IPS-NIHi7 (cell line): Measurements from ENCODE around the gene MDGA2.
"Not testable (repeated sequence)": the region's sequence is repeated elsewhere in the genome, so short reads cannot be mapped to it uniquely, and the experiment has no call there.

Experiments
- DNase-seq: peaks from one replicate; pipeline ENCODE4 v3.0.0; 2012; ENCODE audit warnings: mixed read lengths; ENCODE audit errors: extremely low spot score

MDGA2 gene

DNA sequence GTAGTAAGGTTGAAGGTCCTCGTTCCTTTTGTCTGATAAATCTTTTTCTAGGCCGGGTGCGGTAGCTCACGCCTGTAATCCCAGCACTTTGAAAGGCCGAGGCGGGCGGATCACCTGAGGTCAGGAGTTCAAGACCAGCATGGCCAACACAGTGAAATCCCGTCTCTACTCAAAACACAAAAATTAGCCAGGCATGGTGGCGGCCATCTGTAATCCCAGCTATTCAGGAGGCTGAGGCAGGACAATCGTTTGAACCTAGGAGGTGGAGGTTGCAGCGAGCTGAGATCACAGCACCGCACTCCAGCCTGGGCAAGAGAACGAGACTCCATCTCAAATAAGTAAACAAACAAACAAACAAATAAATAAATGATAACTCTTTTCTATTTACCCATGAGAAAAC lies 51.3 kb downstream of the MDGA2 start:
- not testable (repeated sequence) for DNase-seq

DNA sequence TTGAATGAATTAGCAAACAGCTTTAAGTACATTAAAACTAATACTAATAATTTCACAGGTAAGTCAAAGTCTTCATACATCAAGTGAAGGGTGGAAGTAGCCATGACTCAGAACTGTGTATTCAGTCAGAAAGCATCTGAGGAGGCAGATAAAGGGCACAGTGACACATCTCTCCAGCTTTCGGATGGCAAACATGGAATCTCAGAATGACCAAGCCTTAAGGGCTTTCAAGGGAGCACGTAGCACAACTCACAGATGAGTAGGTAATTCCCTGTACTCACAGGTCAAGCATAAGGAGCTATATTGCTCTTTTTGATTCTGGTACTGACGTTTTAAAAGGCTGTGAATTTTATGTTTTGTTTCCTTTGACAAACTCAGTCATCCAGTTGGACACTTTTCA lies 56.0 kb downstream of the MDGA2 start:
- no peak for DNase-seq

DNA sequence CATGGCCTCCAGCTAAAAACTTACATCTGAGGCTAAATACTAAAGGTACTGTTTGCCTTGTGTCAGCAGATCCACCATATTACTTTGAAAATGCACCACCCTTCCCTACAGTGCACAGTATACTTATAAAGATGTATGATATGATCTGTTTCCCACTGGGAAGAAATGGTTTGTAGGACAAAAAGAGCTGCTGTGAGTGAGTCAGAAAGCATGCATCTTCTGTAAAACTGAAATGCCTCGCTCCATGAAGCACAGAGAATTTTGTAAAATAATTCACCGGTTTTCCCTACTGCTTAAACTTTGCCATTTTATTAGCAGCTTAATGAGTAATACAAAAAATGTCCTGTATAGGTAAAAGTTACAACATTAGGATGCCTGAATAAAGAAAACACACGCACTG lies 68.8 kb downstream of the MDGA2 start:
- DNase-seq, result no peak

DNA sequence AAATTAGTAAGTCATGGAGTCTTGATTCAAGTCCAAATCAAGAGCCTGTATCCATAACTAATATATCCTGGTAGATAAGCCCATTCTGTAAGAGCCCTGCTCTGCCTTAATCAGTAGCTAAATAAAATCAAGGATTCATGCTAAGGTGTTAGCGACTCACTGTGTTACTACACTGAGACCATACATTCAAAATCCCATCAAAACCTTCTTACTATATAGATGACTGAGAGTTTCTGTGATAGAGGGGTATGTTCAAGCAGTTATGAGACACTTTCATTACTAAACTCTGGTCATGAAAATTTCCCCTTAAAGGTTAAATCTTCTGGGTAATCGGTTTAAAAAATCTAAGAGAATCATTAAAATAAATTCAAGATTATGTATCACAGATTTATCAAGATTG lies 78.5 kb downstream of the MDGA2 start:
- no peak for DNase-seq

DNA sequence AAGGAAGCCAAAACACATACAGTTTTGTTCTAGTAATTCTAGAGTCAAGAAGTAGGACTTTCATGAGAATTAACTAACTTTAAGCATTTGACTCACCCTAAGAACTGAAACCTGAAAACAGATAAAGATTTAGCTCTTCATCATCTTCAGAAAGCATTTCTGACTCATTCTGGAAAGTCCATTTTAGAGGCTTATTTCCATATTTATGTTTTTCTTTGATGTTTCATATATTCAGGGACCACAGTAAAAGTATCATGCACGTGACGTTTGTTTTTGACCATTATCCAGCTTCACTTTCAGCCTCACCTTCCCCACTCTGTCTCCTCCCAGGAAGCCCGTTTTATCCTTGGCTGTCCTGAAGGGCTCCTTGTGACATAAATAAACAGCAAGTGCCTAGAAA lies 79.2 kb downstream of the MDGA2 start:
- DNase-seq, result no peak

DNA sequence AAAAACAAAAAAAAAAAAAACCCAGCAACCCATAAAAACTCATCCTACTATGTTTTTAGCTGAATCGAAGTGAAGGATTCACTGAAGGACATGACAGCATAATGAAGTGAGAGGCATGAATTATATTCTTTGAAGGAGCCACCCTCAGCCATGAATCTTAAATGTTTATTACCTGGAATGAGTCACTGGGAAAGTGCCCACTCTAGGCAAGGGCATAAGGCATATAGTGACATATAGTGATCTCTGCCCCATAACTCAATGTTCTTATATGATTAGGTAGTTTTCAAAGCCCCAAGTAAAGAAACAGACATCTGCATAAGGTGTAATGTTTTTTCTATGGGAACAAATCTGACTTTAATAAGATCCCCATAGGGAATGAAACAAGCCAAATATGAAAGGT lies 79.9 kb downstream of the MDGA2 start:
- no peak for DNase-seq

DNA sequence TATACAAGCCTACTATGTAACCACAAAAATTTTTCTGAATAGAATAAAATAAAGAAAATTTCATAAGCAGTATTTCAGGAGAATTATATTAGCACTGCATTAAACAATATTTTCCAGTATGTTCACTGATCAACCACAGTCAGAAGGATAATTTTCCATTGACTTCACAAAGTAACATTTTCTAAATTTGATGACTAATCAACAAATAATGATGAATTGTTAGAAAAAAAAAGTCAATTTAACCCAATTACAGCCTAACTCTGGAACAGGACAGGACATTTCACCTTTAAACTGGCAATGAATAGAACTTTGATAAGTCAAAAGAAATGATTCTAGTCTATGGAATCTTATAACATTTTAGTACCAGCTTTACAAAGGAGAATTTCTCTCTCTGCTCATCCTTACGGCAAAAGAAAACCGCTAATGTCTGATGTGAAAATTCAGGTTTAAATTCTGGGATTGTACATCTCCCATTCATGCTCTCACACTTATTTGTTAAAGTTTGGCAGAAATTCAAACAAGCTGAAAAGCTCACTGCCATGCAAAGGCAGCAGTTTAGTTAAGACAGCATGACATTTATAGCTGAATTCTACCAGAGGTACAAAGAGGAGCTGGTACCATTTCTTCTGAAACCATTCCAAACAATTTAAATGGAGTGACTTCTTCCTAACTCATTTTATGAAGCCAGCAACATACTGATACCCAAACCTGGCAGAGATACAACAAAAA lies 84.5 kb downstream of the MDGA2 start:
- DNase-seq, result no peak

DNA sequence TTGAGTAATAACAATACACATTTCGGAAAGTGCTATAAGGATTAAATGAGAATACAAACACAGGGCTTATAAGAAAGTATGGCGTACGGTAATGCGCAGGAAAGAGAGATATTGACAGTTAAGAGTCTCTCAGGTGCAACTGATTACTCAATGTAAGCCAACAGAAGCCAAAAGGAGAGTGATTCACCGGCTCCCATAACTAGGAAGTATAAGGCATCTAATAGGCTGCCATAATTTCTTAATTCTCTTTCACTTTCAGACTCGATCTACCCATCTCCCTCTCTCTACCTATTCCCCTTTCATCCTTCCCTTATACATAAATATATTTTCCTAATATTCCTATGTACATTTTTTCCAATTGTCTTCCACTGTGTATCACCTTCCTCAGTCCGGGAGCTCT lies 90.0 kb downstream of the MDGA2 start:
- DNase-seq, result no peak

DNA sequence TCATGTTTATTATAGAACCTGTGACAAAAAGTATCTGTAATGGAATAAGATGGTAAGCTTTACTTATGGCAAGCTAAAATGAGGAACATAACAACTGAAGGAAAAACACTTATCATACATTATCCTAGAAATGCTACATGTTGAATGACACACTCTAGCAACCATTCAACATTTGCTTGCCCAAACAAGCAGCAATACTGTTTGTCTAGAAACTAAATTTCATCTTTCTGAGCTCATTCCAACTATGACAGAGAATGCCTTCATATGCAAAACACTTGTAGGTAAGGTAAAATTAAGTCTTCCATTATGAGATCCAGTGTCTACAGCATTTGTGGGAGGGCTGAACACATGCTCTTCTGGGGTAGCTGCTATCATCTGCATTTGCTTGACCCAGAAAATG lies 108.1 kb downstream of the MDGA2 start:
- no peak for DNase-seq

DNA sequence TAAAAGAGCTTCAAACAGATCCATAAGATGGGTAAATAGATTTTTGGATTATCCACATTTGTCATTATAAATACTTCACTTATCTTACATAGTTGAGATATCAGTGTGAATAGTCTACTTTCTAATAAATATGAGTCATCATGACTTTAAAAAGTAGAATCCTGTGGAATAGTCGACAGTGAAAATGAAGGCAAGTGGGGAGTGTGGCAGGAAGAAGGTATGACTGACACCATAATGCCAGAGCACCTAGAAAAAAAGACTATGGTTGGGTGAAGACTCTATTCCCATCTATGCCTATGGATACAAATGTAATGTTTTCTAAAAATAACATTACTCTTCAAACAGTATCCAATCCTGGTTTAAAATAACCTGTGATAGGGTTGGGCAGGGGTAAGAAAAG lies 117.5 kb downstream of the MDGA2 start:
- no peak for DNase-seq

DNA sequence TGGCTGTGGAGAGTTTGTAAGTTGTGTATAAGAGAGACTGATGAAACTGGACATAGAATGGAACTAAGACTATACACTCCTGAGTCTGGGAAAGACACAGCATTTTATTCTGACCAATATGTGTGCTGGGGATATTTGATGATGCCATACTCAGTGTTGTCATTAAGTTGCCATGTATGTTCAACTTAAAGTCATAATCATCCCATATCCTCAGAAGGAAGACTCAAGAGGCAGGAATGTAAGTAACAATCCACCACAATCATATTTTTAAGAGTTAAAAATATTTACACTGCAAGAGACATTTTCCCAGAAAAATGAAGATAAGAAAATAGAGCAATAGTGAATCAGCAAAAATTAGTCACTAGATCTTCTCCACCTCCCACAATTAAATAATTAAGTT lies 120.1 kb downstream of the MDGA2 start:
- DNase-seq, result no peak

DNA sequence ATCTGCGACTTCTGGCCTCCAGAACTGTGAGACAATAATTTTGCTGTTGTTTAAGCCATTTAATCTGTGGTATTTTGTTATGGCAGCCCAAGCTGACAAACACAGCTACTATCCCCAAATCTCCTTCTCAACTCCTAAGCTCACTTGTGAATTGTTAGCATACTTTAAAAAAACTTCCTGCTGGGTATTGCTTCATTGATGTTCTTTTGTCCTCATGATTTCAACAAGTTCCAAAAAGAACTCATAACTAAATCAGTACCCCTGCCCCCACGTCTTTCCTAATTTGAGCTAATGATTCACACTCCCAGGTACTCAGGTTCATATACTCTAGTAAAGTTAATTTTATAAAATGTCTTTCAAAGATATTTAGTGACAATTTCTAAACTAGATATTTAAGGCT lies 125.5 kb downstream of the MDGA2 start:
- DNase-seq, result no peak

DNA sequence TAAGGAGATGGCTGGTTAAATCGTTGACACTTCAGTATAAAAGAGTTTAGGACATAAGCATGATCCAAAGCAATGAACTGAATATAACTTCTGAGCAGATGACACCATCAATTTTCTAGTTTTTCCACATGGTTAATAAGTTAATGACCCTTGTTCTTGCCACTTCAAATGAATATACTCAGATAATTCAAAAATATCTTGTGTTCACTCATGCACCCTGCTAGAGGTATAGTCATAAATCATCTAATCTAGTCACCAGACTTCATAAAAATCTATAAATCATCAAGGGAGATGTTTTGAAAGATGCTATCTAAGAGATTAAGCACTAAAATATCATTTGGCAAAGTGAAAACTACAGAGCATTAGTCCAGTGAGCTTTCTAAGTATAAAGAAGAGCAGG lies 131.9 kb downstream of the MDGA2 start:
- no peak for DNase-seq

DNA sequence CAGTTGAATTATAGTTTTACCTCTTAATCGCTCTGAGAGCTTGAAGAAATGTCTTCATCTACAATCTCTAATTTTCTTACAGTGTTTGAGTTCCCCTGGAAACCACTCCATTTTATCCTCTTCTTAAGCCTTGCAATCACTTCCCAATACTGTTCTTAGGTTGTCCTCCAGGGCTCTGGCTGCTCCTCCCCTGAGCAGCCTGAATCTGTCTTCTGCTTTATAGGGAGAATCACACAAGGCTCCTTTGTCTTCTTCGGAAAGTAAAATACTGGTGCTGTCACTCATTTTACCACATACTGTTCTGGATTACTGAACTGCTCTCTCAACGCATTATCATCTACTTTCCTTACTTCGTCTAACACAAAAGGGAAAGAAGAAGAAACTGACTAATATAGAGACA lies 133.7 kb downstream of the MDGA2 start:
- DNase-seq, result no peak

DNA sequence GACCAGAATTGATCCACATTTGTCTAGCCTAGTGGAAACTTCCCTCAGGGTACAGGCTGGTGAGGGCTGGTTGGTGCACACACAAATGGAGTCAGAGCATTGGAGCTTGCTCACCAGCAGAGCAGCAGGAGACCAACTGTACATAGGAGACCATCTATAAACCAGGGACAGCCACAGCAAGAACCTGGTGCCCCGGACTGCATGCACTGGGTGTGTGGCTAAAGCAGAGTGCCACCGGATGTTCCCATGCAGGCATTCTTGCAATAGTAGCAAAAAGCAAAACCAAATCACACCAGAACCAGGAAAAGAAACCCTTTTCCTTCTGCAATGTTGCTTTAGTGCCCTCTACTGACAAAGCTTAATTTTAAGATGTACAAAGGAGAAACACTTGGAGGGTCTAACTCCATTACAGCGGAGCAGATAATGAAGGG lies 136.4 kb downstream of the MDGA2 start:
- DNase-seq, result no peak

DNA sequence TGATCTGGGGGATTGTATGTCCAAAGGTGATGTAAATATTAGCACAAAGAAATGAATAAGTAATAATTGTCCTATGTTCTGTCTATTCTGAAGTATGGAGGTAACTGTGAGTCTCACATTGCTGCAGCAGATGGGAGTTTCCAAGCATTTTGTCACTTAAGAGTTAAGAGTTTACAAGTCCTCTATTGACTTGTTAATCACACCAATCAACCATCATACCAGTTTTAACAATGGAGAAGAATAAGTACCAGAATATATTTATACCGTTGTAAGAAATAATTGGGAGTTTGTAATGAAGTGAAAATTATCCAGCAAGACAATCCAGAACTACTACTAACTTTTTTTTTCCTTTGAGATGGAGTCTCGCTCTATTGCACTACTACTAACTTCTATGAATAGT lies 139.1 kb downstream of the MDGA2 start:
- DNase-seq, result no peak

DNA sequence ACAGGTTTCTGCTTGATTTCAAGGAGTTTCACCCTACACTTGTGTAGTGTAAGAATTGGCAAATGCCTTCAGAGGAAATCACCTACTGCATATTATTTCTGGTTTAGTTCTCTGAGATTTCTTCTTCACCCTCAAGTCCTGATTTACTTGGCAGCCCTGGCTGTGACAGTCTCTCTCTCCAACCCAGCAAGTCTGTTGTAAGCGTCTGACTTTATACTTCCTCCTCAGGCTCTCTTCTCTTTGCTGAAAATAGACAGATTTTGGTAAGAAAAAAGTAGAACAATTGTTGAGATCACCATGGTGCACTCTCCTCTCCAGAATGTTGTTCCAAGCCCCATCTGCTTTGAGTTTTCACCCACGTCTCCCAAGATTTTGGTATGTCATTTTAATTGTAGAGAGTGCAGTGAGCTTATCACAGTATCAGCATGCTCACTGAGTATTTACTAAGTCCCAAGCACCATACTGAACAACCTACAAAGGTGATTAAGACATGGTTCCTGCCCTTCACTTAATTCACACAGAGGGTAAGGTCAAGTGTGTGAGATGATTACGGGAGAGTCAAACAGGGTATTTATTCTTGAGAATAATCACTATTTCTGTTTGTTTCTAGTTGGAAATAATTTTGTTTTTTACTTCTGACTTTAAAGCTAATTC lies 148.7 kb downstream of the MDGA2 start:
- no peak for DNase-seq

DNA sequence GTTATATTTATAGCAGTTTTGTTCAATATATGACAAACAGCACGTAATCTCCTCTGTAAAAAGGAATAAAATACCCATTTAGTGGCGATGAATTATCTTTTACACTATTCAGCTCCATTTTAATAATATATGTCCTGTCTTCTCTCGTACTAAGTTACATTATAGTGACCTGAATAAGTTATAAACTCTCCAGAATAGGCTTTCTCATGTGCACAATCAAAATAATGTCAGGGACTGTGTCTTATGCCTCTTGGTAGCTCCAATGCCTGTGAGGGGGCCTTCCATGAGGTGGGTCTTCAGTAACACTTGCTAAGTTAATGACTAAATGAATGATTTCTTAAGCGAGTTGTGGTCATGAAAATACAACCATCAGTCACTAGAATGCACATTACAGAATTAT lies 150.9 kb downstream of the MDGA2 start:
- DNase-seq, result no peak

DNA sequence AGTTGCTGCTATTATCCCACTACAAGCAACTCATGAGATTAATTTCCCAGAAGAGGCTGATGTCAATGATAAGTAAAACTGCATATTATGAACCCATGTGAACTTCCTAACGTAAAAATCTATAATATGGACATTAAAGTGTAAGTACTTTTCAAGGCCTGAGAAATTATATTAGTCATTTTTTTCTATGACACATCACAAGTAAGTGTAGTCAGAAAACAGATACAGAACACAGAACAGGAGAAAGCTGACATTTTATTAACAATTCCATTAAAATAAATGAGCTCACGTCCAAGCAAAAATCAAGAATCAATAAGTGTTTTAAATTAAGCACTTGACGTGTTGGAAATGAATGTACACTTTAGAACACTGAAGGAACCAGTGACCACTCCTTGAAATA lies 155.0 kb downstream of the MDGA2 start:
- no peak for DNase-seq

DNA sequence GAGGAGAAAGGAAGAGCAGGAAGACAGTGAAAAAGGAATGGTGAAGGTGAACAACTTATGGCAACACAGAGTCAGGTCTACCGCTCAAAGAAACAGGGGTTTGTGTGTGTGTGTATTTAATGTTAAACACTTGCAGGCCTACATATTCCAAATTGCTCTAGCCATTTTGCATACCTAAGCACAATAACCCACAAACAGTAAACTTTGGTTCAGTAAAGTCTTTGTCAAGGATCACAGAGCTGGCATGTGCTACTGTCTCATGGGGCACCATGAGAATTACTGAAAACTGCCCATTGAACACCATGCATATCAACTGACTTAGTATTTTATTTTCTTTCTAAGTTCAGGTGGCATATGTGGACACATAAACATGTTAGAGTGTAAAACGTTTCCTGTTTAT lies 163.6 kb downstream of the MDGA2 start:
- no peak for DNase-seq

DNA sequence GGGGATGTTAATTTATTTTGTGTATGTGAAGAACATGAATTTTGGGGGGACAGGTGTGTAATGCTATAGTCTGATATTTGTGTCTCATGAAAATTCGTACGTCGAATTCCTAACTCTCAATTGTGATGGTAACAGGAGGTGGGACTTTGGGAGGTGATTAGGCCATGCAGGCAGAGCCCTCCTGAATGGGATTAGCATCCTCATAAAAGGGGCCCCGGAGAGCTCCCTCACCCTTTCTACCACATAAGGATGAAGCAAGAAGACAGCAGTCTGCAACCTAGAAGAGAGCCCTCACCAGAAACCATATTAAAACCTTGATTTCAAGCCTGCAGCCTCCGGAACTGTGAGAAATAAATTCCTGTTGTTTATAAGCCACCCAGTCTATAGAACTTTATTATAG lies 165.4 kb downstream of the MDGA2 start:
- DNase-seq, result no peak

DNA sequence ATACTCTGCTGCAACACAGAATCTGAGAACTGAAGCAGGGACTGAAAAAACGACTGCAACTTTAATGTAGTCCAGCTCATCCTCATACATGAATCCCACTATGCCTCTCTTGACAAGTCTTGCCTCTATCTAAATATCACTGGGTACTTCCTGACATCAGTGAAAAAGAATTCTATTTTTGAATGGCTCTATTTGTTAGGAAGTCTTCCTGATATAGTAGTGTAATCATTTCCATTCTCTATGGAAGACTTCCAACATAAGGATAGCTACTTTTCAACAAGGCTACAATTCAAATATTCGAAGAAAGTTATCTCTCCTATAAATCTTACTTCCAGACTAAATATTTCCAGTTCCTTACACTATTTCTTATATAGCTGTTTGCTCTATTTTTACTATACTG lies 167.5 kb downstream of the MDGA2 start:
- DNase-seq, result no peak

DNA sequence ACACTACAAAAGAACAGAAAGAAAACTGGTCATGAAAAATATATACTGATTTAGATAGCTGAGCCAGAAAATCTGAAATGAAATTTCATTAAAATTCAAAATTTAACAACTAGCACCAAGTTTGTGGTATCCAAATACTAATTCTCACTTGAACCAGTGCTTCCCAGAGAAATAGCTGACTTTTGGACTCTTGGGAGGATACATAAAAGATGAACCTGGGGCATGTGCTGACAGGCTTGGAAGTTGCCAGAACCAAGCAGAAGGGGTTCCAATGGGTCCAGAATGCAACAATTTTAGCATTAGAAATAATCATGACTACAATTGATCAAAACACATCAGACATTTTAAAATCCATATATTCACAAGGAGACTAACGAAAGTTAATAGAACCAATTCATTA lies 175.0 kb downstream of the MDGA2 start:
- DNase-seq, result no peak

DNA sequence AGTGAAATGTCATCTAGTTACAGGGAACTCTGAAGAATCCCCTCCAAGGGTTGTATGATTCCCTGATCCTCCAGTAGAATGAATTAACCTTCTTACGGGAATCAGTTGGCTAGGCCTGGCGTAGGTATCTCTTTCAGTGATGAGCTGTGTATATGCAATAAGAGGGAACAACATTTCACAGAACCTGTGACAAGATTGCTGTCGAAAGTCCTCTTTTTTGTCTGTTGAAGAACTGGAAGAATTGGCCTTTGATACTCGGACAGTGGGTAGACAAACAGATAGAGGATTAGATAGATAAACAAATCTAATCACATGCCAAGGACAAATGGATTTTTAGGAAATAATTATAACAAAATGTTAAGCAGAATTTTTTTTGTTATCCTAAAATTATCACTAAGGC lies 184.6 kb downstream of the MDGA2 start:
- DNase-seq, result no peak
